Stimulated activated CD4-positive, alpha-beta T cell treated with anti-CD3 and anti-CD28 coated beads, Interleukin-15, amount 100 ng/mL, for 24 hours (primary cell): ENCODE measurements around the gene FXR1.
A peak's percentile ranks its signal among the peaks of the same experiment; 100 is the strongest.
"Not testable (repeated sequence)": the region's sequence is repeated elsewhere in the genome, so short reads cannot be mapped to it uniquely, and the experiment has no call there.

Source experiments
- DNase-seq: peaks from one replicate; pipeline ENCODE4 v3.0.0-alpha.2; 2020

The FXR1 gene

GRCh38 chr3:180912304-180913296 is at the start of gene FXR1:
FXR1 (plus strand) TSS chr3:180912670; CDS start chr3:180912686, 16 bp downstream.
- DNase-seq = peak; percentile 95

- no peak for DNase-seq
Observed at GRCh38 chr3:180870008-180870699, 42.3 kb upstream of the FXR1 start.

- DNase-seq = no peak
Observed at GRCh38 chr3:180871901-180872300, 40.6 kb upstream of the FXR1 start.

GRCh38 chr3:180872430-180872829 is 40.0 kb upstream of the FXR1 start:
- DNase-seq = not testable (repeated sequence)

- no peak for DNase-seq
Observed at GRCh38 chr3:180875124-180875698, 37.3 kb upstream of the FXR1 start.

- no peak for DNase-seq
Observed at GRCh38 chr3:180881065-180881801, 31.2 kb upstream of the FXR1 start.

- DNase-seq = no peak
Observed at GRCh38 chr3:180882115-180882514, 30.4 kb upstream of the FXR1 start.

GRCh38 chr3:180888992-180889560 is 23.4 kb upstream of the FXR1 start:
- no peak for DNase-seq

GRCh38 chr3:180898572-180898971 is 13.9 kb upstream of the FXR1 start:
- DNase-seq = no peak

- no peak for DNase-seq
Observed at GRCh38 chr3:180909369-180910127, 2.9 kb upstream of the FXR1 start.

- DNase-seq = no peak
Observed at GRCh38 chr3:180910823-180911222, 1.6 kb upstream of the FXR1 start.

GRCh38 chr3:180911876-180912303 is 580 bp upstream of the FXR1 start:
- no peak for DNase-seq

- DNase-seq = no peak
Observed at GRCh38 chr3:180913581-180914404, 1.3 kb downstream of the FXR1 start.

GRCh38 chr3:180918542-180918941 is 6.1 kb downstream of the FXR1 start:
- no peak for DNase-seq

GRCh38 chr3:180922242-180922641 is 9.8 kb downstream of the FXR1 start:
- DNase-seq = no peak

- DNase-seq = no peak
Observed at GRCh38 chr3:180923561-180923960, 11.1 kb downstream of the FXR1 start.

- no peak for DNase-seq
Observed at GRCh38 chr3:180926526-180926925, 14.1 kb downstream of the FXR1 start.

GRCh38 chr3:180929376-180929775 is 16.9 kb downstream of the FXR1 start:
- no peak for DNase-seq

GRCh38 chr3:180930526-180930925 is 18.1 kb downstream of the FXR1 start:
- no peak for DNase-seq

- DNase-seq = no peak
Observed at GRCh38 chr3:180932819-180933218, 20.3 kb downstream of the FXR1 start.

GRCh38 chr3:180934638-180935037 is 22.2 kb downstream of the FXR1 start:
- DNase-seq = no peak
